ENCODE results near the gene ZNF397.

GRCh38 chr18:35203067-35203466 lies 37.8 kb upstream of the ZNF397 start:
- TF ChIP-seq, protein P1, sequence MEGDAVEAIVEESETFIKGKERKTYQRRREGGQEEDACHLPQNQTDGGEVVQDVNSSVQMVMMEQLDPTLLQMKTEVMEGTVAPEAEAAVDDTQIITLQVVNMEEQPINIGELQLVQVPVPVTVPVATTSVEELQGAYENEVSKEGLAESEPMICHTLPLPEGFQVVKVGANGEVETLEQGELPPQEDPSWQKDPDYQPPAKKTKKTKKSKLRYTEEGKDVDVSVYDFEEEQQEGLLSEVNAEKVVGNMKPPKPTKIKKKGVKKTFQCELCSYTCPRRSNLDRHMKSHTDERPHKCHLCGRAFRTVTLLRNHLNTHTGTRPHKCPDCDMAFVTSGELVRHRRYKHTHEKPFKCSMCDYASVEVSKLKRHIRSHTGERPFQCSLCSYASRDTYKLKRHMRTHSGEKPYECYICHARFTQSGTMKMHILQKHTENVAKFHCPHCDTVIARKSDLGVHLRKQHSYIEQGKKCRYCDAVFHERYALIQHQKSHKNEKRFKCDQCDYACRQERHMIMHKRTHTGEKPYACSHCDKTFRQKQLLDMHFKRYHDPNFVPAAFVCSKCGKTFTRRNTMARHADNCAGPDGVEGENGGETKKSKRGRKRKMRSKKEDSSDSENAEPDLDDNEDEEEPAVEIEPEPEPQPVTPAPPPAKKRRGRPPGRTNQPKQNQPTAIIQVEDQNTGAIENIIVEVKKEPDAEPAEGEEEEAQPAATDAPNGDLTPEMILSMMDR (IDR thresholded peaks at IDR 0.05; ENCODE audit: low read depth, low read length, poor library complexity, severe bottlenecking): no peak
- no peak for TF ChIP-seq EZH2phosphoT487 (IDR thresholded peaks at IDR 0.05; ENCODE audit: borderline replicate concordance, low read length)

Measured in DOHH2 (cell line).